Measurements from ENCODE around the gene LRRC15. TPM values are rescaled to one million over a fixed set of nuclear protein-coding genes. Genes with fewer than 3 reads are reported as not detected.

The LRRC15 gene
- total RNA-seq, 1 experiment from 2014 or later: 0.28 TPM

DNA sequence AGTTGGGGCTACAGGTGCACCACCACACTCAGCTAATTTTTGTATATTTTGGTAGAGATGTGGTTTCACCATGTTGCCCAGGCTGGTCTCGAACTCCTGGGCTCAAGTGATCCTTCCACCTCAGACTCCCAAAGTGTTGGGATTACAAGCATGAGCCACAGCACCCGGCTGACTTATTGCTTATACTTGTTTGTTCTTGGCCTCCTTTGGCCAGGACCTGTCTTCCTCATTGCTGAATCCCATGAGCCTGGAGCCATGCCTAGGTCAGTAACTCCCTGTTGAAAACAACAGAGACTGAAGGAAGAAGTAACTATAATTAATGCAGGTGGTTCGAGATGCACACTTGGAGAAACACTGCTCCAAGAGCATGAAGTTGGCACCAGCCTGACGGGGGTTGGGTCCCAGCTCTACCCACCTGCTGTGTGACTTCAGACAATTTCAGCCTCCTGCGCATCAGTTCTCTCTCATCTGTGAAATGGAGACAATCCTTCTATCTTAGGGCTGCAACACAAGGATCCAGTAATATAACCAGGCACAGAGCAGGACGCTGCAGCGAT, 57.3 kb downstream of the LRRC15 start:
- intact Hi-C loops (cut with micrococcal nuclease; ENCODE audit: unreplicated experiment) (no loop called here), in situ Hi-C loops (cut with HindIII; ENCODE audit: low pct_unique_long_range_greater_than_20kb, low sequenced_read_pairs) (loop anchor here (25.0 kb wide), 1 partner anchor 550 kb away; no protein-coding TSS in a partner anchor)
- DNase-seq (ENCODE audit: low read depth, low spot score) (no peak), ATAC-seq (no peak)
- Histone ChIP-seq H3K9me3 (ENCODE audit: control insufficient read depth, insufficient read depth, low read depth, low read length) (no peaks in the 10 kb centered on the region), H3K27me3 (ENCODE audit: control insufficient read depth, insufficient read depth, low read length) (no peaks in the 10 kb centered on the region), H3K27ac (ENCODE audit: low read length) (no peak overlapping the region), H3K4me3 (ENCODE audit: low read depth in 2 of 2, low read length in 2 of 2) (no peak overlapping the region), H3K36me3 (ENCODE audit: control insufficient read depth, insufficient read depth, low read length) (no peaks in the 10 kb centered on the region), H3K4me1 (ENCODE audit: control insufficient read depth, insufficient read depth, low read length) (peaks cover 19% of the 10 kb centered on the region)
- no TSS peak for BruUV-seq (replicated peaks)
- TF ChIP-seq, protein P1, sequence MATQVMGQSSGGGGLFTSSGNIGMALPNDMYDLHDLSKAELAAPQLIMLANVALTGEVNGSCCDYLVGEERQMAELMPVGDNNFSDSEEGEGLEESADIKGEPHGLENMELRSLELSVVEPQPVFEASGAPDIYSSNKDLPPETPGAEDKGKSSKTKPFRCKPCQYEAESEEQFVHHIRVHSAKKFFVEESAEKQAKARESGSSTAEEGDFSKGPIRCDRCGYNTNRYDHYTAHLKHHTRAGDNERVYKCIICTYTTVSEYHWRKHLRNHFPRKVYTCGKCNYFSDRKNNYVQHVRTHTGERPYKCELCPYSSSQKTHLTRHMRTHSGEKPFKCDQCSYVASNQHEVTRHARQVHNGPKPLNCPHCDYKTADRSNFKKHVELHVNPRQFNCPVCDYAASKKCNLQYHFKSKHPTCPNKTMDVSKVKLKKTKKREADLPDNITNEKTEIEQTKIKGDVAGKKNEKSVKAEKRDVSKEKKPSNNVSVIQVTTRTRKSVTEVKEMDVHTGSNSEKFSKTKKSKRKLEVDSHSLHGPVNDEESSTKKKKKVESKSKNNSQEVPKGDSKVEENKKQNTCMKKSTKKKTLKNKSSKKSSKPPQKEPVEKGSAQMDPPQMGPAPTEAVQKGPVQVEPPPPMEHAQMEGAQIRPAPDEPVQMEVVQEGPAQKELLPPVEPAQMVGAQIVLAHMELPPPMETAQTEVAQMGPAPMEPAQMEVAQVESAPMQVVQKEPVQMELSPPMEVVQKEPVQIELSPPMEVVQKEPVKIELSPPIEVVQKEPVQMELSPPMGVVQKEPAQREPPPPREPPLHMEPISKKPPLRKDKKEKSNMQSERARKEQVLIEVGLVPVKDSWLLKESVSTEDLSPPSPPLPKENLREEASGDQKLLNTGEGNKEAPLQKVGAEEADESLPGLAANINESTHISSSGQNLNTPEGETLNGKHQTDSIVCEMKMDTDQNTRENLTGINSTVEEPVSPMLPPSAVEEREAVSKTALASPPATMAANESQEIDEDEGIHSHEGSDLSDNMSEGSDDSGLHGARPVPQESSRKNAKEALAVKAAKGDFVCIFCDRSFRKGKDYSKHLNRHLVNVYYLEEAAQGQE (IDR thresholded peaks at IDR 0.05; ENCODE audit: insufficient read depth in 1 of 2, low read depth in 2 of 2, low read length in 1 of 2): no peak
- TF ChIP-seq POLR2AphosphoS5 (IDR thresholded peaks at IDR 0.05; ENCODE audit: low read depth, low read length) (no peak), CTCF (IDR thresholded peaks at IDR 0.05) (no peak), TCF7L2 (IDR thresholded peaks at IDR 0.05; ENCODE audit: low read depth, low read length) (no peak), SIN3A (IDR thresholded peaks at IDR 0.05; ENCODE audit: borderline replicate concordance, insufficient read depth, low read depth, low read length) (no peak)
- ChIA-PET CTCF (no interaction called here), POLR2A (no interaction called here)

- Histone ChIP-seq H3K9me3 (ENCODE audit: control insufficient read depth, insufficient read depth, low read depth, low read length) (no peaks in the 10 kb centered on the region), H3K27me3 (ENCODE audit: control insufficient read depth, insufficient read depth, low read length) (no peaks in the 10 kb centered on the region), H3K36me3 (ENCODE audit: control insufficient read depth, insufficient read depth, low read length) (no peaks in the 10 kb centered on the region), H3K4me3 (ENCODE audit: low read depth in 2 of 2, low read length in 2 of 2) (no peak overlapping the region), H3K27ac (ENCODE audit: low read length) (no peak overlapping the region), H3K4me1 (ENCODE audit: control insufficient read depth, insufficient read depth, low read length) (peaks cover 17% of the 10 kb centered on the region)
- BruUV-seq (replicated peaks): no TSS peak
- intact Hi-C loops (cut with micrococcal nuclease; ENCODE audit: unreplicated experiment): no loop called here
- in situ Hi-C loops (cut with HindIII; ENCODE audit: low pct_unique_long_range_greater_than_20kb, low sequenced_read_pairs): loop anchor here (25.0 kb wide), 1 partner anchor 549 kb away; no protein-coding TSS in a partner anchor
- DNase-seq (ENCODE audit: low read depth, low spot score) (no peak), ATAC-seq (no peak)
- POLR2A ChIA-PET: no interaction called here
- TF ChIP-seq SIN3A (IDR thresholded peaks at IDR 0.05; ENCODE audit: borderline replicate concordance, insufficient read depth, low read depth, low read length) (no peak), CTCF (IDR thresholded peaks at IDR 0.05) (no peak), TCF7L2 (IDR thresholded peaks at IDR 0.05; ENCODE audit: low read depth, low read length) (no peak), POLR2AphosphoS5 (IDR thresholded peaks at IDR 0.05; ENCODE audit: low read depth, low read length) (no peak)
- TF ChIP-seq, protein P1 (IDR thresholded peaks at IDR 0.05; ENCODE audit: insufficient read depth in 1 of 2, low read depth in 2 of 2, low read length in 1 of 2): no peak
- CTCF ChIA-PET: no interaction called here
Measured at GRCh38 chr3:194311000-194311399, 58.5 kb downstream of the LRRC15 start.
